Measurements from ENCODE around the gene SCYL3.
A peak's percentile ranks its signal among the peaks of the same experiment; 100 is the strongest.

GRCh38 chr1:169893645-169894423, at the start of gene SCYL3:
- TF ChIP-seq POLR2A (IDR thresholded peaks at IDR 0.05): no peak
- peak in 1 of 3 experiments; percentile 6 for TF ChIP-seq CTCF (IDR thresholded peaks at IDR 0.05)
